ENCODE data around the gene CA7.
"Not testable (repeated sequence)": the region's sequence is repeated elsewhere in the genome, so short reads cannot be mapped to it uniquely, and the experiment has no call there.

The CA7 gene

GRCh38 chr16:66847533-66848067 is 3.4 kb downstream of the CA7 start:
- DNase-seq = no peak

GRCh38 chr16:66848172-66848571 is 4.0 kb downstream of the CA7 start:
- DNase-seq = no peak

DNA sequence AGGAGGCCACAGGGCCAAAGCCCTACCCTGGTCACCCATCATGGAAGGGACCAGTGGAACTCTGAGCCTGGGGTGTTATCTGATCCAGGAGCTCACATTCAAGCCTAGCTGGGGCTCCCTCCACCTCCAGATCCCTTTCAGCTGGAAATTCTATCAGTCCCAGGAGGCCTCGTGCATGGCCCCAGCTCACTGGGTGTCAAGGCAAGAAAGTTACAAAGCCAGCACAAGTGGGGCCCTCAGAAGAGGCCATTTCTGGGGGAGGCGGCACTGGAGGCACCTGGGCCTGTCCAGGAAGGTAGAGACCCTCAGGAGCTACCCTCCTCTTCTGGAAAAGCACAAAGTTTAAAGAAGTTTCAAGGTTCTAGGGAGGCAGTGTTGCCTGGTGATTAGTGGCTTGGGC is 4.8 kb downstream of the CA7 start:
- DNase-seq = no peak

- no peak for DNase-seq
Observed at GRCh38 chr16:66849549-66849948, 5.3 kb downstream of the CA7 start.

DNA sequence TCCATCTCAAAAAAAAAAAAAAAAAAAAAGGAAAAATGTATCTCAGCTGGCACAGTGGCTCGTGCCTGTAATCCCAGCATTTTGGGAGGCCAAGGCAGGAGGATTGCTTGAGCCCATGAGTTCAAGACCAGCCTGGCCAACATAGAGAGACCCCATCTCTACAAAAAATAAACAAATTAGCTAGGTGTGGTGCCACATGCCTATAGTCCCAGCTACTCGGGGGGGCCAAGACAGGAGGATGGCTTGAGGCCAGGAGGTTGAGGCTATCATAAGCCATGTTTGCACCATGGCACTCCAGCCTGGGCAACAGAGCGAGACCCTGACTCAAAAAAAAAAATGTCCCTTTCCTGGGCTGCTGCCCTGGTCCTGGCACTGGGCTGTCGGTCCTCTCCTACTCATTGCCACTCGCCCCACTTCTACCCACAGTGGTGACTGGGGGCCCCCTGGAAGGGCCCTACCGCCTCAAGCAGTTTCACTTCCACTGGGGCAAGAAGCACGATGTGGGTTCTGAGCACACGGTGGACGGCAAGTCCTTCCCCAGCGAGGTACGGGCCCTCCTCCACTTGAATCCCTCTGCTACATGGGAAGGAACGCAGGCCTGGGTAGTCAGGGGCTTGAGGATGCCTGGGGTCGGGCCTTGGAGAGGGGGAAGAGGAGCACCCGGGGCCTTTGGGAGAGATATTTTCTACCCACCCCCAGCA is 6.1 kb downstream of the CA7 start:
- DNase-seq = no peak

- DNase-seq = no peak
Observed at GRCh38 chr16:66851166-66851964, 7.2 kb downstream of the CA7 start.

GRCh38 chr16:66853261-66854139 is 9.3 kb downstream of the CA7 start:
- peak in 1 of 2 experiments; percentile 28 for DNase-seq

DNA sequence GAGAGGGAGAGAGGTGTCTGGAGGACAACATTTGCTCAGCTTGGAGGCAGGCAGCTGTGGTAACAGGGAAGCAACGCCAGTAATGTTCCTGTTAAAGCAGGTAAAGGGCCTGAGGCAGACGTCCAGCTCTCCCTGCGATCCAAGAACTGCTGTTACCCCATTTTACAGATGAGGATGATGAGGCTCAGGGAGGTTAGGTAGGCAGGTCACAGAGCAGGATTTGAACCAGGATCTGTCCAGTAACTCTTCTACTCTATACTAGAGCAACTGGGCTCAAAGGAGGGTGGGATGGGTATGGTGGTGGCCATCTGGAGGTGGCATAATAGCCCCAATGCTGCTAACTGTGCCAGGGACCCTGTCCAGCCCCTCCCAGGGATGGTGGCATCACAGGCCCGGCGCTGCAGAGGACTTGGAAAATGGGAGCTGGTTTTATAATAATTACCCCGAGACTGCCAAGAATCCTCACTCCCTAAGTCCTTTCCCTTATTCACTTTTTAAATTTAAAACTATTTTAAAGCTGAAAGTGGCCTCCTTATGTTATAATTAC is 12.0 kb downstream of the CA7 start:
- DNase-seq = no peak

DNA sequence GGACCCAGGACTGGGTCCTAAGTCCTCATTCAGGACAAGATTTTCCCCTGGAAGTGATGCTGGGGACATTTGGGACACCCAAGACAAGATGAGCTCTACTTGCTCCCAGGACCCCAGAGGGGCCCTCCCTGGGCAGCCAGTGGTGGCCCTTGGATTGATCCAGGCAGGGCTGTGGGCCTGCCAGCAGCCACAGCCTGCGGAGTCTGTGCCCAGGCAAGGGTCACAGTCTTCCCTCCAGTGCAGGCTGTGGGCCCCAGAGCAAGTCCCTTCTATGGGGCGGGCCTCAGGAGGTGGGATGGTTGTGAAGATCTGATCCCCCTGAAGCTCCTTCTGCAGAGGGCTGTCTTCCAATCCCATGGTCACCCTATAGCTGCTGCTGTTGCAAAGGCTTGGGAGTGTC is 12.6 kb downstream of the CA7 start:
- DNase-seq = no peak

DNA sequence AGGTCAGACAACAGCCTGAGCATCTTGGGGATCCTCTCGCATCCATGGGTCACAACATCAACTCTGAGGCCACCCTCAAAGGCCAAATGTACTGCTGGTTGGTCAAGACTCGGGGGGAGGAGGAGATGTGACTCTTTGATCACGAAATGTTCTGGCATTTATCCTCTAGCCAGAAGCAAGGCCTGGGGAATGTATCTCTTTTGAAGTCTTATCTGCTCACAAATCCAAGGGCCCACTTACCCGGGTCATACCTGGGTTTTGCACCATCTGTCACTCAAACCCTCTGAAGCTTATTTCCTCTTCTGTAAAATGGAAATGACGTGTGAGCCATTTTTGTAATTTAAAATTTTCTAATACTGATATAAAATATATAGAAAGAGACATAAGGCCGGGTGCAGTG is 13.2 kb downstream of the CA7 start:
- DNase-seq = no peak

- no peak for DNase-seq
Observed at GRCh38 chr16:66858740-66859396, 14.7 kb downstream of the CA7 start.

GRCh38 chr16:66859397-66860068 is 15.3 kb downstream of the CA7 start:
- peak in 1 of 2 experiments; percentile 29 for DNase-seq

GRCh38 chr16:66862023-66862520 is 17.9 kb downstream of the CA7 start:
- no peak for DNase-seq

GRCh38 chr16:66863707-66864106 is 19.5 kb downstream of the CA7 start:
- DNase-seq = no peak

DNA sequence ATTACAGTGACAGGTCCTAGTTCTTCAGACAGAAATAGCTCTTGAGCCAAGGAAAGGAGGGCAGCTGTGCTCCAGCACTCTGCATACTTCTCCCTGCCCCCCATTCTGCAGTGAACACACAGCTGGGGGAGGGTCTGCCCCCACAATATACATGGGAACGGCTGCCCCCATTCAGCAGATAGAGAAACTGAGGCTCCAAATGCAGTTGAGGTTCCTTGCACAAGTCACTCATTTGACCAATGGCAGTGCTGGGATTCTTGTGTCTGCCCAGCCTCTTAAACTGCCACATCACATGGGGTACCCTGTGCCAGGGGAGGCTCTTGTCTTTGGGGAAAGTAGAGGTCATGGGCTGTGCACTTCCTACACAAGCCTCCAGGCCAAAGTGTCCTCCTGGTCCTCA is 25.2 kb downstream of the CA7 start:
- no peak for DNase-seq

DNA sequence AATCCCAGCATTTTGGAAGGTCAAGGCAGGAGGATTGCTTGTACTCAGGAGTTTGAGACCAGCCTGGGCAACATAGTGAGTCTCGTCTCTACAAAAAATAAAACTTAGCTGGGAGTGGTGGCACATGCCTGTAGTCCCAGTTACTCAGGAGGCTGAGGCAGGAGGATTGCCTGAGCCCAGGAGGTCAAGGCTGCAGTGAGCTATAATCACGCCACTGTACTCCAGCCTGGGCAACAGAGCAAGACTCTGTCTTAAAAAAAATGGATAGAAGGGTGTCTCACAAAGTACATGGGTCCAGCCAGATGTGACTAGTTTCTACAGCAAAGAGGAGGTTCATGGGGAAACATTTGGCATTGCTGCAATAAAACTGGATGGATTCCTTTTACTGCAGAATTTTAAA is 27.1 kb downstream of the CA7 start:
- DNase-seq = not testable (repeated sequence)

- no peak for DNase-seq
Observed at GRCh38 chr16:66871840-66872239, 27.6 kb downstream of the CA7 start.

GRCh38 chr16:66872559-66872942 is 28.3 kb downstream of the CA7 start:
- no peak for DNase-seq

- peak; percentile 100 for DNase-seq
Observed at GRCh38 chr16:66872943-66873684, 28.9 kb downstream of the CA7 start.

DNA sequence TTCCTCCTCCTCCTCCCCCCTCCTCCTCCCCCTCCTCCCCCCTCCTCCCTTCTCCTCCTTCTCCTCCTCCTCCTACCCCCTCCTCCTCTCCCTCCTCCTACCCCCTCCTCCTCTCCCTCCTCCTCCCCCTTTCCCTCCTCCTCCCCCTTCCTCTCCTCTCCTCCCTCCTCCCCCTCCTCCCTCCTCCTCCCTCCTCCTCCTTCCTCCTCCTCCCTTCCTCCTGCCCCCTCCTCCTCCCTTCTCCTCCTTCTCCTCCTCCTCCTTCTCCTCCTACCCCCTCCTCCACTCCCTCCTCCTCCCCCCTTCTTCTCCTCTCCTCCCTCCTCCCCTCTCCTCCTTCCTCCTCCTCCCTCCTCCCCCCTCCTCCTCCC is 29.5 kb downstream of the CA7 start:
- peak in 1 of 2 experiments; percentile 39 for DNase-seq
